ENCODE results near the gene ABCA13. TPM values are rescaled to one million over a fixed set of nuclear protein-coding genes. Genes with fewer than 3 reads are reported as not detected.

The ABCA13 gene
- total RNA-seq, 1 experiment from 2014 or later: 2.1 TPM

GRCh38 chr7:48224042-48224441, 52.8 kb downstream of the ABCA13 start:
- TF ChIP-seq CTCF (conservative IDR thresholded peaks at IDR 0.05; ENCODE audit: low read depth, low read length) (no peak), EZH2 (IDR thresholded peaks at IDR 0.05; ENCODE audit: low read length, unreplicated experiment) (no peak), EZH2phosphoT487 (IDR thresholded peaks at IDR 0.05; ENCODE audit: borderline replicate concordance, low read length) (no peak)
- Histone ChIP-seq H2AFZ (ENCODE audit: low read length) (no peak overlapping the region), H3K4me2 (ENCODE audit: low read length) (no peak overlapping the region), H3K9me2 (replicated peaks; ENCODE audit: low read length) (no peaks in the 10 kb centered on the region), H3K9me3 (ENCODE audit: low read length) (no peaks in the 10 kb centered on the region), H4K20me1 (ENCODE audit: low read length) (no peaks in the 10 kb centered on the region), H3F3A (ENCODE audit: low read length, unreplicated experiment) (no peaks in the 10 kb centered on the region), H3K4me3 (ENCODE audit: low read length) (no peak overlapping the region), H3K9ac (ENCODE audit: low read length) (no peak overlapping the region), H3K79me2 (ENCODE audit: low read length) (no peaks in the 10 kb centered on the region), H3K27me3 (ENCODE audit: low read length) (no peaks in the 10 kb centered on the region), H3K36me3 (ENCODE audit: low read depth, low read length) (no peaks in the 10 kb centered on the region), H3K27ac (ENCODE audit: low read length) (no peak overlapping the region), H3K4me1 (ENCODE audit: insufficient read depth, low read length) (no peaks in the 10 kb centered on the region)
- ChIA-PET CTCF (no interaction called here), POLR2A (ENCODE audit: unreplicated experiment) (no interaction called here)
- DNase-seq (no peak), ATAC-seq (no peak)
- no TSS peak for BruUV-seq (replicated peaks)
- intact Hi-C loops (cut with micrococcal nuclease): no loop called here

- no peaks in the 10 kb centered on the region for H3F3A ChIP-seq (ENCODE audit: low read length, unreplicated experiment)
- H3K4me1 ChIP-seq (ENCODE audit: insufficient read depth, low read length): no peaks in the 10 kb centered on the region
- no peaks in the 10 kb centered on the region for H3K9me3 ChIP-seq (ENCODE audit: low read length)
- no TSS peak for BruUV-seq (replicated peaks)
- no peak overlapping the region for H2AFZ ChIP-seq (ENCODE audit: low read length)
- H3K27ac ChIP-seq (ENCODE audit: low read length): no peak overlapping the region
- no peak overlapping the region for H3K4me2 ChIP-seq (ENCODE audit: low read length)
- no peaks in the 10 kb centered on the region for H3K79me2 ChIP-seq (ENCODE audit: low read length)
- CTCF ChIA-PET: no interaction called here
- TF ChIP-seq EZH2 (IDR thresholded peaks at IDR 0.05; ENCODE audit: low read length, unreplicated experiment) (no peak), EZH2phosphoT487 (IDR thresholded peaks at IDR 0.05; ENCODE audit: borderline replicate concordance, low read length) (no peak)
- H3K9ac ChIP-seq (ENCODE audit: low read length): no peak overlapping the region
- ATAC-seq: no peak
- H3K9me2 ChIP-seq (replicated peaks; ENCODE audit: low read length): no peaks in the 10 kb centered on the region
- POLR2A ChIA-PET (ENCODE audit: unreplicated experiment): no interaction called here
- H3K27me3 ChIP-seq (ENCODE audit: low read length): no peaks in the 10 kb centered on the region
- H4K20me1 ChIP-seq (ENCODE audit: low read length): no peaks in the 10 kb centered on the region
- H3K36me3 ChIP-seq (ENCODE audit: low read depth, low read length): no peaks in the 10 kb centered on the region
- intact Hi-C loops (cut with micrococcal nuclease): no loop called here
- no peak for DNase-seq
- H3K4me3 ChIP-seq (ENCODE audit: low read length): no peak overlapping the region
These were observed 53.8 kb downstream of the ABCA13 start for GRCh38 chr7:48225101-48225500.

- intact Hi-C loops (cut with micrococcal nuclease): no loop called here
- Histone ChIP-seq H3K9me3 (ENCODE audit: low read length) (no peaks in the 10 kb centered on the region), H3K36me3 (ENCODE audit: low read depth, low read length) (no peaks in the 10 kb centered on the region), H2AFZ (ENCODE audit: low read length) (no peak overlapping the region), H3K4me1 (ENCODE audit: insufficient read depth, low read length) (no peaks in the 10 kb centered on the region), H3K9ac (ENCODE audit: low read length) (no peak overlapping the region), H3K4me2 (ENCODE audit: low read length) (no peak overlapping the region), H3K79me2 (ENCODE audit: low read length) (no peaks in the 10 kb centered on the region), H4K20me1 (ENCODE audit: low read length) (no peaks in the 10 kb centered on the region), H3K27ac (ENCODE audit: low read length) (no peak overlapping the region), H3K9me2 (replicated peaks; ENCODE audit: low read length) (no peaks in the 10 kb centered on the region), H3K27me3 (ENCODE audit: low read length) (no peaks in the 10 kb centered on the region), H3F3A (ENCODE audit: low read length, unreplicated experiment) (no peaks in the 10 kb centered on the region), H3K4me3 (ENCODE audit: low read length) (no peak overlapping the region)
- no TSS peak for BruUV-seq (replicated peaks)
- ChIA-PET CTCF (no interaction called here), POLR2A (ENCODE audit: unreplicated experiment) (no interaction called here)
- TF ChIP-seq EZH2phosphoT487 (IDR thresholded peaks at IDR 0.05; ENCODE audit: borderline replicate concordance, low read length): no peak
- TF ChIP-seq EZH2 (IDR thresholded peaks at IDR 0.05; ENCODE audit: low read length, unreplicated experiment): no peak
- TF ChIP-seq CTCF (conservative IDR thresholded peaks at IDR 0.05; ENCODE audit: low read depth, low read length): no peak
- ATAC-seq (no peak), DNase-seq (no peak)
These were observed 66.1 kb downstream of the ABCA13 start for GRCh38 chr7:48237354-48237753.

Data from PC-3 (cell line).